Activated CD4-positive, alpha-beta T cell treated with anti-CD3 and anti-CD28 coated beads for 1 hour (primary cell): ENCODE data around the gene CHIC1.
"Not testable (repeated sequence)": the region's sequence is repeated elsewhere in the genome, so short reads cannot be mapped to it uniquely, and the experiment has no call there.

Source experiments
- DNase-seq: peaks from one replicate; pipeline ENCODE4 v3.0.0-alpha.2; 2020

Gene CHIC1

GRCh38 chrX:73562984-73563737 is at the start of gene CHIC1:
TSS of gene CHIC1 (plus strand) at chrX:73563197. CDS start at chrX:73563285, 88 bp downstream.
- peak; percentile 50 for DNase-seq

- DNase-seq, result not testable (repeated sequence)
Observed at GRCh38 chrX:73522823-73523222, 40.2 kb upstream of the CHIC1 start.

DNA sequence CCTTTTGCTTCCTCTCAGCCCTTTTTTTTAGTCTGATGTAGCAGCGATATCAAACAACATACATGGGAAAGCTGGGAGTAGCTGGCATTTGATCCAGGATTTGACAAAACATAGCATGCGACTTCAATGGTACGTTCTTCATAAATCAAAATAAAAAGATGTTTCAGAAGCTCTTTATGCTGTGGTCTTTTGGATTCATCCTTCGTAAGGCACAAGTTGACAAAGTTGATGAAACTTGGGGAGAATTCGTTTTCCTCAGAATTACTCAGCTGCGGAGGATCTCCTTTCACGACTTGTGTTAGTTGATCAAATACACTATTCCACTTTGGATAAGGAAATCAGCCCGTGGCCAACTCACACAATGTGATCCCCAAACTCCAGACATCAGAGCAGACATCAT is 38.1 kb upstream of the CHIC1 start:
- DNase-seq, result no peak

GRCh38 chrX:73525928-73526690 is 36.9 kb upstream of the CHIC1 start:
- no peak for DNase-seq

- not testable (repeated sequence) for DNase-seq
Observed at GRCh38 chrX:73531655-73532054, 31.3 kb upstream of the CHIC1 start.

GRCh38 chrX:73556159-73556558 is 6.8 kb upstream of the CHIC1 start:
- DNase-seq, result no peak

GRCh38 chrX:73561801-73562200 is 1.2 kb upstream of the CHIC1 start:
- no peak for DNase-seq

GRCh38 chrX:73562458-73562857 is 539 bp upstream of the CHIC1 start:
- no peak for DNase-seq

GRCh38 chrX:73563738-73564068 is 706 bp downstream of the CHIC1 start:
- DNase-seq, result no peak

- no peak for DNase-seq
Observed at GRCh38 chrX:73577361-73577760, 14.4 kb downstream of the CHIC1 start.

DNA sequence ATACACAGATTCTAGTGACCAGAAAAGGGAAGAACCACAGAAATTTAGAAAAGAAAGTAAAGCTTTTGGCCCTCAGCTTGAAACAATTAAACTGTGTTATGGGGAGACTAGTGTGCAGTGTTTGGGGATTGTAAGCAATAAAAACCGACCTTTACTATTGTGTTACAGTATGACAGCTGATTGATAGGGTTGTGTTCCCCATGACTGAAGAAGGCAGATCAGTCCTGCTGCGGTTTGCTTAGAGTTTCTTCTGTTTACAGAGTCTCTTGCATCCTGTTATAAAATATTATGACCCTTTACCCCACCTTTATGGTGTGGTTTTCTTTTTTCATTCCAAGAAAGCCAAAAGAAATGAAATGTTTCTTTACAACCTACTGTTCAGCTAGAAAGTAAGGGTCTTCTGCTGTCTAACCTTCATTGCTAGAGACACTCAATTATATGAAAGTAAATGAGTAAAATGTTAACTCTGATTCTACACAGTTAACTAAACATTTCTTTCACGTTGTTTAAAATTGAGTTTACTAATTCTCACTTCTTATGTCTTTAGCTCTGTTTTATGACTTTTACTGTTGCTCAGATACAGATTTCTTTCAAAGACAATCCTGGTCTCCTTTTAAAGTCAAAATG is 18.1 kb downstream of the CHIC1 start:
- no peak for DNase-seq

GRCh38 chrX:73597758-73598157 is 34.8 kb downstream of the CHIC1 start:
- not testable (repeated sequence) for DNase-seq

DNA sequence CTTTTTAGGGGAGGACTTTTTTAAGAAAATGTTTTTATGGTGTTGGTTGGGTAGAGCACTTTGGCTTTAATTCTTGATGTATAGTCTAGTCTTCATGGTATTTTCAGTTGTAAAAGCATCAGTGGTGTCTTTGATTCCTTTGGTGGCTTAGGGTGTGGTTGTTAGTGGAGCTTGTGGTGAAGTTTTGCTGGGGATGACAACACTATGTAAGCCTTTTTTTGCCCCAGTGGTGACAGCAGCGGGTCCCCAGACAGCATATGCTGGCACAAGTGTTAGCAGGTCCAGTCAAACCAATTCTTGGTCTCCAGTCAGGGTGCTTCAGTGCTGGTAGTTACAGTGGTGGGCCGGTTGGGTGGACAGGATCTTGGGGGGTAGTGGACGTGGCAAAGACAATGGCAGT is 52.0 kb downstream of the CHIC1 start:
- DNase-seq, result no peak

DNA sequence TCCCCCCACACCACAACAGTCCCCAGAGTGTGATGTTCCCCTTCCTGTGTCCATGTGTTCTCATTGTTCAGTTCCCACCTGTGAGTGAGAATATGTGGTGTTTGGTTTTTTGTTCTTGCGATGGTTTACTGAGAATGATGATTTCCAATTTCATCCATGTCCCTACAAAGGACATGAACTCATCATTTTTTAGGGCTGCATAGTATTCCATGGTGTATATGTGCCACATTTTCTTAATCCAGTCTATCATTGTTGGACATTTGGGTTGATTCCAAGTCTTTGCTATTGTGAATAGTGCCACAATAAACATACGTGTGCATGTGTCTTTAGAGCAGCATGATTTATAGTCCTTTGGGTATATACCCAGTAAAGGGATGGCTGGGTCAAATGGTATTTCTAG is 78.7 kb downstream of the CHIC1 start:
- not testable (repeated sequence) for DNase-seq

GRCh38 chrX:73647212-73647611 is 84.2 kb downstream of the CHIC1 start:
- DNase-seq, result no peak

GRCh38 chrX:73647632-73648322 is 84.8 kb downstream of the CHIC1 start:
- no peak for DNase-seq

DNA sequence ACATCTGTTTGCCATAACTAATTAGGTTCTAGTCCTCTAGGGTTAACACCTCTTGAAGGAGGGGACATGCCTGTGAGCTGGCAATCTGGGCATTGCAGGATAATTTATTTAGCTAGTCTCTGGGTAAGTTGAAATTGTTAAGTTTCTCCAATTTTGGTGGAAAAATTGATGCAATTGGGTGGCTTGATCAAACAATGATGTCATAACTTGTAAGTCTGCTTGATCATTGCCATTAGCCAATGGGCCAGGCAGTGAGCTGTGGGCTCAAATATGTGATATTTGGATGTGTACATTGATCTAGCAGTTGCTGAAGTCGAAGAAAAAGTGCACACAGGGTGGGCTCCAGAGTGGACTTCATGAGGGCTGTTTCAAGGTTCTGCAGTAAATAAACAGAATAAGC is 98.3 kb downstream of the CHIC1 start:
- DNase-seq, result not testable (repeated sequence)

DNA sequence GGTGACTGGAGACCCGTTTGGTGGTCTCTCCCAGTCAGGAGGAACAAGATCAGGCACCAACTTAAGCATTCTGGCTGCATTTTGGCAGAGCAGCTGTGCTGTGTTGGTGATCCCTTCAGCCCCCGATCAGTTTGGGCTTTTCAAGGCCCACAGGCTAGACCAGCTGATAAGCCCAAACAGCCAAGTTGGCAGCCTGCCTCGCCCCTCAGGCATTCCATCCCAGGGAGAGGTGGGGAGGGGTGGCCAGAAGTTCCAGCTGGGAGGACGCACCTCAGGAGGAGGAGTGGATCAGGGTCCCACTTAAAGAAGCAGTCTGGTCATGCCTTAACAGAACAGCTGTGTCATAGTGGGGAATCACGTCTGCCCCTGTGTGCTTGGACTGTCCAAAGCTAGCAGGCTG is 105.8 kb downstream of the CHIC1 start:
- DNase-seq, result no peak

DNA sequence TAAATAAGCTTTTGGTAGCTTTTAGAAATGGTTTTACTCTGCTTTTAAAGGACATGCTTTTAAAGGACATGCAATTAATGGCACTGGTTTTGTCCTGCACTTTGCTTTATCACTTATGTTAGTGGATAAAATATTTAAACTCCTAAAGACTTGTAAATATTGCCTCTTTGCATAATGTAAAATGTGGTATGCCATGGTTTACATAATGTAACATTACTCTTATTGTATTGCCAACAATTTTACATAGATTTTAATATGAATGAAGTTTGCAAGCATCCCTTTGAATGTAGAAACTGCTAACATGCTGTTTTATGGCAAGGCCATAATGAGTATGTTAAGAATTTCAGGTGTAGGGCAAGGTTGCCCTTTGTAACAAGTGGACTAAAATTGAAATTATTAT is 118.4 kb downstream of the CHIC1 start:
- DNase-seq, result no peak

DNA sequence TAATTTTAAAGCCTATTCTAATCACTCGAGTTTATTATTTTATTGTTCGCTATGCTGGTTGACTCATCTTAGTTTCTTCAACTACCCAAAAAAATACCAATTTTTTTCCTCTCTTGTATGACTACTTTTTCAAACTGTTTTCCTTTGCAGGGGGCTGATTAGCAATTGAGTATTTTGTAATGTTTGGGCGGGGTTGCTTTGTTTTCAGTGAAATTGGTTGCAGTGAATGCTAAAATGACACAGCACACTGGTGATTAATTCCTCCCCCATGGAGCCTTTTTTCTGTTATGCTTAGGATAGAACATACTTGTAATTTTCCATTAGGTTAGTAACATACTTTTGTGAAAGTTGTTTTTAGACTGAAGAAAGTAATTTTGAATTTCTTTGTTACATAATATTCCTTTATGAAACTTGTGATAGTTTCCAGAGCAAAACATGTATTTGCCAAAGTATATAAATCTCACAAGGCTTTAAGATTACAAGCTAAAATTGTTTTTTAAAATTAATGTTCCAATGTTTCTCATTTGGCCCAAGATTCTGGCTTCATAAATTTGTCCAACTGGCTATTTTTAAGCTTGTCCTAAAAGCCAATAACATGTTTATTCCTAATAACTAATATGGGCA is 120.4 kb downstream of the CHIC1 start:
- DNase-seq, result no peak

DNA sequence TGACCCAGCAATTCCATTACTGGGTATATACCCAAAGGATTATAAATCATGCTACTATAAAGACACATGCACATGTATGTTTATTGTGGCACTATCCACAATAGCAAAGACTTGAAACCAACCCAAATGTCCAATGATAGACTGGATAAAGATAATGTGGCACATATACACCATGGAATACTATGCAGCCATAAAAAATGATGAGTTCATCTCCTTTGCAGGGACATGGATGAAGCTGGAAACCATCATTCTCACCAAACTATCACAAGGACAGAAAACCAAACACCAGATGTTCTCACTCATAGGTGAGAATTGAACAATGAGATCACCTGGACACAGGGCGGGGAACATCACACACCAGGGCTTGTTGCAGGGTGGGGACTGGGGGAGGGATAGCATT is 144.0 kb downstream of the CHIC1 start:
- not testable (repeated sequence) for DNase-seq

GRCh38 chrX:73728602-73729001 is 165.6 kb downstream of the CHIC1 start:
- DNase-seq, result no peak
